Body of pancreas (tissue), 4 donors: ENCODE results near the gene ARHGEF4.

ENCODE experiments used
- CTCF ChIP-seq, 7 experiments: fragments of 450-650 bp in 4 of 7; fragments of 200-600 bp in 3 of 7; sonication (generic) in 3 of 7; IDR thresholded peaks; one replicate each; pipeline ENCODE4 v1.5.1; 2016 to 2019; ENCODE audit warnings: antibody characterized with exemption in 7 of 7
- POLR2A ChIP-seq, 3 donors: fragments of 450-650 bp; IDR thresholded peaks; one replicate each; pipeline ENCODE4 v1.6.1; 2016; ENCODE audit warnings: antibody characterized with exemption in 3 of 3, mild to moderate bottlenecking in 2 of 3

- TF ChIP-seq CTCF (IDR thresholded peaks at IDR 0.05) (no peak), POLR2A (IDR thresholded peaks at IDR 0.05) (no peak)
Observed at GRCh38 chr2:130823171-130823885, 13.4 kb upstream of the ARHGEF4 start.
